H1 (cell line): Measurements from ENCODE around the gene SSU72. TPM values are rescaled to one million over a fixed set of nuclear protein-coding genes. Genes with fewer than 3 reads are reported as not detected.
"Not testable (repeated sequence)": the region's sequence is repeated elsewhere in the genome, so short reads cannot be mapped to it uniquely, and the experiment has no call there.

ENCODE experiments used
- CTCF ChIA-PET: fragments of 300-600 bp; sonication (Branson Sonifier 250); formaldehyde crosslinking; loops from one replicate; lab custom pipeline; 2021; ENCODE audit not compliant: partially characterized antibody; lab: Charles Lee
- POLR2A ChIA-PET: fragments of 300-600 bp; sonication (Branson Sonifier 250); formaldehyde crosslinking; loops from one replicate; lab custom pipeline; 2021; ENCODE audit warnings: inconsistent platforms; ENCODE audit not compliant: partially characterized antibody; lab: Charles Lee
- DNase-seq, 2 experiments: peaks; one replicate each; pipeline versions ENCODE4 v3.0.0 to v3.0.0-alpha.2; 2010 to 2022; ENCODE audit warnings: low spot score in 2 of 2, low read depth in 1 of 2, mixed read lengths in 1 of 2
- FAIRE-seq: peaks from 2 replicates; lab custom pipeline; 2011; peaks lifted over from hg19 to GRCh38; lab: Jason Lieb, UNC
- H2AFZ ChIP-seq: 2 replicates; pipeline ENCODE4 v1.8.1; 2012; ENCODE audit warnings: low read length, inconsistent platforms
- H2AK5ac ChIP-seq: 2 replicates; pipeline ENCODE4 v1.6.1; 2013; ENCODE audit warnings: low read depth, low read length
- H2BK120ac ChIP-seq: replicated peaks from 2 replicates; pipeline ENCODE3; 2013; ENCODE audit warnings: low read depth, low read length, inconsistent platforms
- H2BK12ac ChIP-seq: 2 replicates; pipeline ENCODE4 v1.6.1; 2013; ENCODE audit warnings: low read depth, low read length
- H2BK15ac ChIP-seq: 2 replicates; pipeline ENCODE4 v1.6.1; 2013; ENCODE audit warnings: low read length
- H2BK20ac ChIP-seq: 2 replicates; pipeline ENCODE4 v1.6.1; 2013; ENCODE audit warnings: low read length
- H2BK5ac ChIP-seq: 2 replicates; pipeline ENCODE4 v1.6.1; 2013; ENCODE audit warnings: low read depth, low read length
- H3K14ac ChIP-seq: 2 replicates; pipeline ENCODE4 v1.6.1; 2013; ENCODE audit warnings: inconsistent platforms; ENCODE audit not compliant: insufficient read length
- H3K18ac ChIP-seq: 2 replicates; pipeline ENCODE4 v1.6.1; 2013; ENCODE audit warnings: low read length; ENCODE audit errors: extremely low read depth
- H3K23ac ChIP-seq: 2 replicates; pipeline ENCODE4 v1.6.1; 2013; ENCODE audit warnings: inconsistent platforms; ENCODE audit not compliant: insufficient read length
- H3K23me2 ChIP-seq: 2 replicates; pipeline ENCODE4 v1.6.1; 2013; ENCODE audit warnings: low read depth, low read length
- H3K27ac ChIP-seq: 2 replicates; pipeline ENCODE4 v1.6.1; 2011; ENCODE audit warnings: low read depth, low read length, inconsistent platforms
- H3K27me3 ChIP-seq, 4 experiments: replicated peaks in 1 of 4; 1 replicate in 1 of 4; 2 replicates in 3 of 4; pipeline versions ENCODE4 v1.6.1 to v1.8.1; 2011 to 2013; ENCODE audit warnings: low read length in 3 of 4, mild to moderate bottlenecking in 3 of 4, inconsistent platforms in 2 of 4, mixed read lengths in 2 of 4, moderate library complexity in 1 of 4; ENCODE audit not compliant: control insufficient read depth in 3 of 4, insufficient read depth in 3 of 4; ENCODE audit errors: extremely low read depth in 1 of 4
- H3K36me3 ChIP-seq, 4 experiments: 2 replicates each; pipeline versions ENCODE4 v1.6.1 to v1.8.1; 2011 to 2013; ENCODE audit warnings: mild to moderate bottlenecking in 4 of 4, low read length in 3 of 4, moderate library complexity in 2 of 4, control low read depth in 1 of 4, inconsistent platforms in 1 of 4; ENCODE audit not compliant: insufficient read depth in 4 of 4, control insufficient read depth in 2 of 4
- H3K4ac ChIP-seq: replicated peaks from 2 replicates; pipeline ENCODE3; 2013; ENCODE audit warnings: low read length, low read depth, mixed read lengths, inconsistent platforms; ENCODE audit not compliant: insufficient read length
- H3K4me1 ChIP-seq, 4 experiments: replicated peaks in 1 of 4; 1 replicate in 1 of 4; 2 replicates in 3 of 4; pipeline versions ENCODE4 v1.6.1 to v1.8.1; 2011 to 2013; ENCODE audit warnings: low read length in 3 of 4, inconsistent platforms in 2 of 4, mixed read lengths in 1 of 4; ENCODE audit not compliant: insufficient read depth in 4 of 4, control insufficient read depth in 3 of 4
- H3K4me2 ChIP-seq, 2 experiments: 2 replicates each; pipeline versions ENCODE4 v1.6.1 to v1.8.1; 2011 to 2013; ENCODE audit warnings: low read depth in 2 of 2, low read length in 2 of 2, control low read depth in 1 of 2, inconsistent platforms in 1 of 2, mild to moderate bottlenecking in 1 of 2; ENCODE audit not compliant: insufficient read depth in 1 of 2
- H3K4me3 ChIP-seq, 4 experiments: fragments of 200-600, 300-600 bp in 1 of 4; sonication (generic), shearing (Covaris generic), sonication (Bioruptor Twin) in 1 of 4; 2 replicates each; pipeline versions ENCODE4 v1.5.1 to v1.8.1; 2011 to 2016; ENCODE audit warnings: low read length in 4 of 4, low read depth in 3 of 4, control low read depth in 2 of 4, inconsistent platforms in 2 of 4, mild to moderate bottlenecking in 2 of 4, mixed read lengths in 1 of 4, moderate library complexity in 1 of 4; ENCODE audit not compliant: insufficient read depth in 2 of 4; ENCODE audit errors: extremely low read depth in 1 of 4
- H3K56ac ChIP-seq: replicated peaks from 2 replicates; pipeline ENCODE3; 2013; ENCODE audit warnings: low read depth, mild to moderate bottlenecking, mixed read lengths, low read length, inconsistent platforms; ENCODE audit not compliant: insufficient read length
- H3K79me1 ChIP-seq: 2 replicates; pipeline ENCODE4 v1.6.1; 2013; ENCODE audit warnings: low read depth, low read length, control low read depth
- H3K79me2 ChIP-seq, 2 experiments: 2 replicates each; pipeline versions ENCODE4 v1.6.1 to v1.8.1; 2012 to 2013; ENCODE audit warnings: low read length in 2 of 2, mild to moderate bottlenecking in 2 of 2, inconsistent platforms in 1 of 2; ENCODE audit not compliant: insufficient read depth in 2 of 2, control insufficient read depth in 1 of 2
- H3K9ac ChIP-seq, 4 experiments: replicated peaks in 1 of 4; 1 replicate in 1 of 4; 2 replicates in 3 of 4; pipeline versions ENCODE4 v1.6.1 to v1.8.1; 2011 to 2013; ENCODE audit warnings: low read depth in 3 of 4, low read length in 3 of 4, control low read depth in 2 of 4, mild to moderate bottlenecking in 2 of 4, moderate library complexity in 2 of 4, inconsistent platforms in 1 of 4; ENCODE audit errors: extremely low read depth in 1 of 4
- H3K9me3 ChIP-seq, 2 experiments: 2 replicates each; pipeline versions ENCODE4 v1.6.1 to v1.8.1; 2012 to 2013; ENCODE audit warnings: mild to moderate bottlenecking in 2 of 2, moderate library complexity in 2 of 2, control low read depth in 1 of 2, inconsistent platforms in 1 of 2, low read depth in 1 of 2, low read length in 1 of 2, mixed read lengths in 1 of 2; ENCODE audit not compliant: insufficient read depth in 2 of 2
- H4K20me1 ChIP-seq, 2 experiments: replicated peaks in 1 of 2; 2 replicates each; pipeline versions ENCODE3 to v1.8.1; 2011 to 2013; ENCODE audit warnings: inconsistent platforms in 2 of 2, low read length in 2 of 2, mild to moderate bottlenecking in 1 of 2; ENCODE audit not compliant: insufficient read depth in 2 of 2, control insufficient read depth in 1 of 2
- H4K5ac ChIP-seq: 2 replicates; pipeline ENCODE4 v1.6.1; 2013; ENCODE audit warnings: low read length, low read depth, mixed read lengths, inconsistent platforms; ENCODE audit not compliant: insufficient read length
- H4K8ac ChIP-seq: 2 replicates; pipeline ENCODE4 v1.8.0; 2013; ENCODE audit warnings: mild to moderate bottlenecking, moderate library complexity, low read length, inconsistent platforms; ENCODE audit not compliant: insufficient read depth; ENCODE audit errors: extremely low read depth
- H4K91ac ChIP-seq: replicated peaks from 2 replicates; pipeline ENCODE3; 2013; ENCODE audit warnings: low read length, mixed read lengths, inconsistent platforms; ENCODE audit not compliant: insufficient read length
- WGBS, 2 experiments: shearing (Covaris generic) in 1 of 2; methylation state at CpG; one replicate each; pipeline versions ENCODE4 v1.1.6 to v1.1.7; 2013 to 2015; ENCODE audit warnings: low lambda C conversion rate in 2 of 2, mixed read lengths in 2 of 2, inconsistent platforms in 1 of 2, low coverage in 1 of 2, missing lambda C conversion rate in 1 of 2; ENCODE audit not compliant: insufficient replicate concordance in 2 of 2, insufficient coverage in 1 of 2, insufficient read length in 1 of 2; ENCODE audit errors: extremely low coverage in 1 of 2, missing lambda C conversion rate in 1 of 2; 5-methylcytosine and 5-hydroxymethylcytosine counted together
- polyA plus RNA-seq, 7 experiments: library from polyadenylated mRNA; depleted of rRNA in 3 of 7; stranded (reverse) in 5 of 7; unstranded in 2 of 7; fragments of >200 nt in 5 of 7; fragments of 200-250 nt in 2 of 7; gene quantifications; 1 replicate in 5 of 7; 2 replicates in 1 of 7; 4 replicates in 1 of 7; pipeline versions ENCODE4 v1.2.1 to v1.2.3, GENCODE V29; 2011 to 2013; ENCODE audit warnings: missing spikeins in 2 of 7, mixed read lengths in 2 of 7
- total RNA-seq: library from RNA; stranded (reverse); fragmentation: NEBNext Ultra II Directional; extraction: Animal tissue kit (Norgen Biotek cat#: 25700); gene quantifications from 2 replicates; pipeline ENCODE4 v1.2.1, GENCODE V29; 2021

SSU72 gene
- total and polyA plus RNA-seq, 2 of the 8 experiments (the other 6 are each of a cell fraction or from before 2014, with no cell fraction given): 110 to 165 TPM

GRCh38 chr1:1508775-1509464 lies 65.7 kb downstream of the SSU72 start:
- H2BK20ac ChIP-seq, H2BK12ac ChIP-seq, H3K18ac ChIP-seq, H3K4me3 ChIP-seq, H2AK5ac ChIP-seq, H3K27ac ChIP-seq, H2BK15ac ChIP-seq, CTCF ChIA-PET, H3K9me3 ChIP-seq, H3K23ac ChIP-seq, H2BK120ac ChIP-seq, H3K9ac ChIP-seq, H4K91ac ChIP-seq, H3K4me1 ChIP-seq, H3K56ac ChIP-seq, H3K4me2 ChIP-seq, H3K36me3 ChIP-seq, H3K4ac ChIP-seq, H3K79me2 ChIP-seq, H3K23me2 ChIP-seq, H2BK5ac ChIP-seq, H2AFZ ChIP-seq, FAIRE-seq, H3K27me3 ChIP-seq, DNase-seq, H4K5ac ChIP-seq, H4K20me1 ChIP-seq, H3K14ac ChIP-seq, H3K79me1 ChIP-seq, H4K8ac ChIP-seq, POLR2A ChIA-PET: not testable (repeated sequence)
- 93% methylated on average over 16 of the region's 34 CpGs; no CpG with 5 or more reads in 1 of the 2 experiments for WGBS, 2 experiments
